Nephron progenitor cell (in vitro differentiated cells): ENCODE measurements around the gene AP1S1.
A peak's percentile ranks its signal among the peaks of the same experiment; 100 is the strongest.

ENCODE experiments used
- DNase-seq: peaks from one replicate; pipeline ENCODE4 v3.0.0; 2021
- H3K27ac Mint-ChIP-seq: 2 replicates; pipeline ENCODE4 v1.8.0; 2021; ENCODE audit warnings: mild to moderate bottlenecking, moderate library complexity, mixed read lengths
- H3K27me3 Mint-ChIP-seq: 2 replicates; pipeline ENCODE4 v1.8.0; 2021; ENCODE audit warnings: mild to moderate bottlenecking, low read depth, mixed read lengths; ENCODE audit not compliant: poor library complexity
- H3K36me3 Mint-ChIP-seq: 2 replicates; pipeline ENCODE4 v1.8.0; 2021; ENCODE audit warnings: low read depth, mixed read lengths
- H3K4me1 Mint-ChIP-seq: 2 replicates; pipeline ENCODE4 v1.8.0; 2021; ENCODE audit warnings: mixed read lengths
- H3K4me3 Mint-ChIP-seq: 2 replicates; pipeline ENCODE4 v1.8.0; 2021; ENCODE audit warnings: mild to moderate bottlenecking, moderate library complexity, mixed read lengths
- H3K9me3 Mint-ChIP-seq: 2 replicates; pipeline ENCODE4 v1.8.0; 2021; ENCODE audit warnings: mild to moderate bottlenecking, moderate library complexity, mixed read lengths
- TF ChIP-seq, protein P1 (sequence below): fragments of 200-600 bp; sonication (generic); IDR thresholded peaks from 2 replicates; pipeline ENCODE4 v1.5.0; 2021; ENCODE audit warnings: antibody characterized with exemption

AP1S1 gene

DNA sequence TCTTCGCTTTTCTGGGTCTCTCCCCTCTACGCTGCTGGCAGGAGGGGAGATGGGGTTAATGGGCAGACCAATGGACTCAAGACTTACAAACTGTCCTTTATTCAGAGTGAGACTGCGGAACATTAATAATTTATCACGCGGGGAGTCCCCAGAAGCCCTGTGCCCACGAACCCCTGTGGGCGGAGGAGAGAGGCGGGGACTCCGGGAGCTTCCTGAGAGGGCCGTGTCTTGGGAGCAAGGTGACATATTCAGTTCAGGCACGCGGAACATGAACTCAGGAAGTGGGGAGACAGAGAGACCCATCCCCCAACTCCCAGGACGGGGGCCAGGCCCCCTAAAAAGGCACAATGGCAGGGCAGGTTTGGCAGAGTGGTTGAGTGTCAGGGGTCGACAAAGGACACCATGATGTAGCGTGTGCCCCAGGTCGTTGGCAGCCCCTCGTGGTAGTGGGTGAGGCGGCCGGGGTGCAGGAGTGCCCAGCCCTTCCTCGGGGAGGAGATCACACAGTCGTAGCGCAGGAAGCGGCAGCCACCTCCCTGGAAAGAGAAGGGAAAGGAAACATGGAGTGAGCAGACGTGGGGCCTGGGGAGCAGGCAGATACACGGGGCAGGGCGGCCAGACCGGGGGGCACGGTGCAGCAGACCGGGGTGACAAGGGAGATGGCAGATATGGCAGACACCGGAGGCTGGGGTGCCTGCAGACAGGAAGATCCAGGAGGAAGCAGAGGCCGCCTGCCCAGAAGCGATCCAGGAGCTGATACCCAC lies 51.8 kb downstream of the AP1S1 start:
- Mint-ChIP-seq H3K27ac (no peak overlapping the region), H3K4me1 (peaks cover 4% of the 10 kb centered on the region), H3K27me3 (peaks cover 46% of the 10 kb centered on the region), H3K36me3 (peaks cover 22% of the 10 kb centered on the region), H3K4me3 (no peak overlapping the region), H3K9me3 (no peaks in the 10 kb centered on the region)
- no peak for DNase-seq
- TF ChIP-seq, protein P1, sequence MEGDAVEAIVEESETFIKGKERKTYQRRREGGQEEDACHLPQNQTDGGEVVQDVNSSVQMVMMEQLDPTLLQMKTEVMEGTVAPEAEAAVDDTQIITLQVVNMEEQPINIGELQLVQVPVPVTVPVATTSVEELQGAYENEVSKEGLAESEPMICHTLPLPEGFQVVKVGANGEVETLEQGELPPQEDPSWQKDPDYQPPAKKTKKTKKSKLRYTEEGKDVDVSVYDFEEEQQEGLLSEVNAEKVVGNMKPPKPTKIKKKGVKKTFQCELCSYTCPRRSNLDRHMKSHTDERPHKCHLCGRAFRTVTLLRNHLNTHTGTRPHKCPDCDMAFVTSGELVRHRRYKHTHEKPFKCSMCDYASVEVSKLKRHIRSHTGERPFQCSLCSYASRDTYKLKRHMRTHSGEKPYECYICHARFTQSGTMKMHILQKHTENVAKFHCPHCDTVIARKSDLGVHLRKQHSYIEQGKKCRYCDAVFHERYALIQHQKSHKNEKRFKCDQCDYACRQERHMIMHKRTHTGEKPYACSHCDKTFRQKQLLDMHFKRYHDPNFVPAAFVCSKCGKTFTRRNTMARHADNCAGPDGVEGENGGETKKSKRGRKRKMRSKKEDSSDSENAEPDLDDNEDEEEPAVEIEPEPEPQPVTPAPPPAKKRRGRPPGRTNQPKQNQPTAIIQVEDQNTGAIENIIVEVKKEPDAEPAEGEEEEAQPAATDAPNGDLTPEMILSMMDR: no peak

DNA sequence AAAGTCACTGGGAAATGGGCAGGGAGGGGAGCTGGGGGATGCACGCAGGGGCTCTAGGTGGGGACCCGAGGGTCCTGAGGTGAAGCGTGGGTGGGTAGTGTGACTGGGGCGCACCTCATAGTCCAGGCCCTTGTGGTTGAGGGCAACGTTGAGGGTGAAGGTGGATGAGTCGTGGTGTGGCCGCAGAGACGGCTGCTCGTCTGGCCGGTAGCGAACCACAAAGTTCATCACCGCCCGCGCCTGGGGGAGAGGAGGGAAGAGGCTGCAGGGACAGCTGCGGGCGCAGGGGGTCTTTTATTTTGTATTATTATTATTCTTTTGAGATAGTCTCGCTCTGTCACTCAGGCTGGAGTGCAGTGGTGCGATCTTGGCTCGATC lies 52.4 kb downstream of the AP1S1 start:
- Mint-ChIP-seq H3K27me3 (peaks cover 40% of the 10 kb centered on the region), H3K36me3 (peaks cover 22% of the 10 kb centered on the region), H3K9me3 (no peaks in the 10 kb centered on the region), H3K4me1 (no peaks in the 10 kb centered on the region), H3K27ac (peak overlapping the region; percentile 47), H3K4me3 (no peak overlapping the region)
- TF ChIP-seq, protein P1: no peak
- DNase-seq: no peak

DNA sequence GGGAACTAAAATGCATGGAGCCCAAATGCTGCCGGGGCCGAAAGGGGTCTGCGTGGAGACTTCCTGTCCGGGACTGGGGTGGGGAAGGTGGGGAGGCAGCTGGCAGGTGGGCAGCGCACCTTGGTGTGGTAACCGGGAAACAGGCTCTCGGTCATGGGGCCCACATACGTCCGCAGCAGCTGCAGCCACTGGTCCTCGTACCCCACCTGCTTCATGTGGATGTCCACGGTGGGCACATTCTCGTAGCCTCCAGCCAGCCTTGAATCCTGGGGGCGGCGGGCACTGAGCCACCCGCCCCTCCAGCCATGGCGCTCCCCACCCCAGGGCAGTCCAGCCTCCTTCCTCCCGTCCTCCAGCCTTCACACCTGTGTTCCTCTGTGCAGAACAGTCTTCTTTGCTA lies 53.2 kb downstream of the AP1S1 start:
- peaks cover 32% of the 10 kb centered on the region for H3K27me3 Mint-ChIP-seq
- no peaks in the 10 kb centered on the region for H3K9me3 Mint-ChIP-seq
- H3K36me3 Mint-ChIP-seq: peaks cover 22% of the 10 kb centered on the region
- H3K4me3 Mint-ChIP-seq: no peak overlapping the region
- no peaks in the 10 kb centered on the region for H3K4me1 Mint-ChIP-seq
- TF ChIP-seq, protein P1: no peak
- no peak overlapping the region for H3K27ac Mint-ChIP-seq
- DNase-seq: no peak

DNA sequence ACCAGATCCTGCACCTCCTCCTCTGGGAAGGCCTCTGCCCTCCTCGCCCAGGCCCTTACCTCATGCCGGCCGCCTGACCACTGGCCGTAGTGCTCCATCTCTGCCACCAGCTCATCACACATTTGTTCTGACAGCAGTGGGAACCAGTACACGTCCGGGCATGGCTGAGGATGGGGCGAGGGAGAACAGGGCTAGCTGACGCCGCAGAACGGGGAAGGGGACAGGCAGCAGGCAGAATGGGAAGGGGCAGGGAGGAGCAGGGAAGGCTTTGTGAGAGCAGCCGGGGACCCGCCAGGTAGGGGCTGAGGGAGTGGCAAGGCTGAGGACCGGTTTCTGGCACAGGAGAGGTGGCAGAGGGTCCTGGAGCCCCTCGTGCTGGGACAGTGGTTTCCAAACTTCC lies 54.5 kb downstream of the AP1S1 start:
- Mint-ChIP-seq H3K4me3 (no peak overlapping the region), H3K4me1 (no peaks in the 10 kb centered on the region), H3K27me3 (peaks cover 19% of the 10 kb centered on the region), H3K9me3 (no peaks in the 10 kb centered on the region), H3K27ac (no peak overlapping the region), H3K36me3 (peaks cover 22% of the 10 kb centered on the region)
- TF ChIP-seq, protein P1: no peak
- DNase-seq: no peak

DNA sequence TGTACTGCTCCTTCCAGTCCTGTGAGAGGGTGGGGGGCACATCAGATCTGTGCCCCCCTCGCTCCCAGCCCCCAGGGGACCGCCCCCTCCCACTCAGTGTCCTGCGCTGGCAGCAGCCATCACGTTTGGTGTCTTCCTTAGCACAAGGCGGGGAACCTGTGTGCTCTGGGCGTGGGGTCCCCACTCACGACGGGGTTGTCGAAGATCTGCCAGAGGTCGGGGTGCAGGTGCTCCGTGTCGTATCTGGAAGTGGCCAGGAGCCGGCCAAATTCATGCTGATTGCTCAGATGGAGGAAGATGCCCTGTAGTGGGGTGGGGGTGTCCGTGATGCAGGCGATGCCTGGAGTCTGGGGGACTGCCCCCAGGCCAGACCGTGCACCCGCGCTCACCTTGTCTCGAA lies 55.9 kb downstream of the AP1S1 start:
- Mint-ChIP-seq H3K9me3 (no peaks in the 10 kb centered on the region), H3K4me3 (no peak overlapping the region), H3K4me1 (no peaks in the 10 kb centered on the region), H3K27me3 (peaks cover 5% of the 10 kb centered on the region), H3K36me3 (peaks cover 27% of the 10 kb centered on the region), H3K27ac (no peak overlapping the region)
- TF ChIP-seq, protein P1: no peak
- no peak for DNase-seq
